Activated B cell treated with CpG ODN at 0.5 μM for 24 hours (primary cell): ENCODE data around the gene SLC38A11. TPM values are rescaled to one million over a fixed set of nuclear protein-coding genes. Genes with fewer than 3 reads are reported as not detected.
"Not testable (repeated sequence)": the region's sequence is repeated elsewhere in the genome, so short reads cannot be mapped to it uniquely, and the experiment has no call there.

ENCODE experiments used
- ATAC-seq: fragments of 200-7000 bp; cut with Tn5 transposase; one replicate; pipeline ENCODE4 v1.10.0; 2021; ENCODE audit warnings: low read depth, mild to moderate bottlenecking, moderate library complexity
- CTCF ChIA-PET: fragments of 350-600 bp; sonication (Branson Sonifier 250); formaldehyde crosslinking; loops from one replicate; lab custom pipeline; 2021; ENCODE audit warnings: antibody characterized with exemption; lab: Charles Lee
- POLR2A ChIA-PET: fragments of 350-600 bp; sonication (Branson Sonifier 250); formaldehyde crosslinking; loops from one replicate; lab custom pipeline; 2021; ENCODE audit warnings: antibody characterized with exemption; lab: Charles Lee
- DNase-seq: peaks from one replicate; pipeline ENCODE4 v3.0.0; 2022
- H3K27ac Mint-ChIP-seq: one replicate; pipeline ENCODE4 v1.8.0; 2020; ENCODE audit warnings: mixed read lengths
- H3K27me3 Mint-ChIP-seq: one replicate; pipeline ENCODE4 v1.8.0; 2021; ENCODE audit warnings: mixed read lengths
- H3K36me3 Mint-ChIP-seq: one replicate; pipeline ENCODE4 v1.8.0; 2021; ENCODE audit warnings: low read depth, mixed read lengths
- H3K4me1 Mint-ChIP-seq: one replicate; pipeline ENCODE4 v1.8.0; 2021; ENCODE audit warnings: mixed read lengths
- H3K4me3 Mint-ChIP-seq: one replicate; pipeline ENCODE4 v1.8.0; 2020; ENCODE audit warnings: mild to moderate bottlenecking, mixed read lengths
- H3K9me3 Mint-ChIP-seq: one replicate; pipeline ENCODE4 v1.8.0; 2020; ENCODE audit warnings: mixed read lengths
- CTCF ChIP-seq: fragments of 200-600 bp; IDR thresholded peaks from one replicate; pipeline ENCODE4 v1.8.0; 2022; ENCODE audit warnings: antibody characterized with exemption, mild to moderate bottlenecking
- intact Hi-C: fragments of 100-400 bp; cut with micrococcal nuclease; formaldehyde crosslinking; loops from one replicate; pipeline ENCODE4 v1.15.1; 2024
- total RNA-seq: library from RNA; stranded (reverse); gene quantifications from 2 replicates; pipeline ENCODE4 v1.2.3, GENCODE V29; 2022

SLC38A11 gene
- total RNA-seq, 1 donor from 2014 or later: 2.6 TPM

DNA sequence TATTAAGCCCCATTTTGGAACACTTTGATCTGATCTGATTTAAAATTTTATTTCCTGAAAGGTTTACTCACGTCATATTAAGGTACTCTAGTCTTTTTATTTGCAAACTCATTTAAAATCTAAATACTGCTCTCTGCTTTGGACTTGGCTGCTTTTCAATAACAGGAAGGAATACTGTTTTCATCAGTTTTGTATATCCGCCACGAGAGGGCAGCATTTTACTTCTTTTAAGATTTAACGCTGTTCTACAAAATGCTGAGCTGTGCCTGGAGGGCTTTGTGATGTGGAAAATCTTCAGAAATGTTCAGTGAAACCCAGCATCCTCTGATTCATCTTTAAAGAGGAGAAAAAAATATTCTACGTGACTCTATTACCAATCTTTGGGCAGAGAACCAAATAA is 37.5 kb upstream of the SLC38A11 start:
- Mint-ChIP-seq H3K4me1 (peaks cover 46% of the 10 kb centered on the region), H3K36me3 (no peaks in the 10 kb centered on the region), H3K4me3 (no peak overlapping the region), H3K9me3 (peaks cover 2% of the 10 kb centered on the region), H3K27ac (peak overlapping the region; percentile 83), H3K27me3 (no peaks in the 10 kb centered on the region)
- POLR2A ChIA-PET: interaction anchor here (0.7 to 1.7 kb wide), 3 partner anchors 151 to 231 kb away, joined by 3 to 6 read pairs (median 5); partner anchors contain the start of genes COBLL1 and SCN3A
- CTCF ChIA-PET: interaction anchor here (0.6 to 3.1 kb wide), 11 partner anchors 18 to 1136 kb away, joined by 3 to 25 read pairs (median 5); partner anchors contain the start of genes SCN1A and SCN3A
- intact Hi-C loops: loop anchor here (1.0 to 10.0 kb wide), 12 partner anchors 22 to 1392 kb away; partner anchors contain the start of genes COBLL1, SCN1A, SCN3A and TTC21B
- ATAC-seq: peak; percentile 58
- DNase-seq: no peak
- no peak for TF ChIP-seq CTCF

- intact Hi-C loops: loop anchor here (1.0 to 10.0 kb wide), 10 partner anchors 22 to 1393 kb away; partner anchors contain the start of genes COBLL1, SCN1A and TTC21B
- not testable (repeated sequence) for H3K9me3 Mint-ChIP-seq, H3K36me3 Mint-ChIP-seq, DNase-seq, H3K4me3 Mint-ChIP-seq, ATAC-seq, H3K27me3 Mint-ChIP-seq
- POLR2A ChIA-PET: interaction anchor here (1.7 kb wide), 1 partner anchor 231 kb away, joined by 5 read pairs; no protein-coding TSS in a partner anchor
- Mint-ChIP-seq H3K27ac (peak overlapping the region; percentile 83), H3K4me1 (peaks cover 51% of the 10 kb centered on the region)
- CTCF ChIA-PET: interaction anchor here (1.2 to 3.1 kb wide), 4 partner anchors 22 to 254 kb away, joined by 3 to 25 read pairs (median 14); partner anchors contain the start of gene SCN3A
Observed at GRCh38 chr2:164992093-164992454, 36.7 kb upstream of the SLC38A11 start.

DNA sequence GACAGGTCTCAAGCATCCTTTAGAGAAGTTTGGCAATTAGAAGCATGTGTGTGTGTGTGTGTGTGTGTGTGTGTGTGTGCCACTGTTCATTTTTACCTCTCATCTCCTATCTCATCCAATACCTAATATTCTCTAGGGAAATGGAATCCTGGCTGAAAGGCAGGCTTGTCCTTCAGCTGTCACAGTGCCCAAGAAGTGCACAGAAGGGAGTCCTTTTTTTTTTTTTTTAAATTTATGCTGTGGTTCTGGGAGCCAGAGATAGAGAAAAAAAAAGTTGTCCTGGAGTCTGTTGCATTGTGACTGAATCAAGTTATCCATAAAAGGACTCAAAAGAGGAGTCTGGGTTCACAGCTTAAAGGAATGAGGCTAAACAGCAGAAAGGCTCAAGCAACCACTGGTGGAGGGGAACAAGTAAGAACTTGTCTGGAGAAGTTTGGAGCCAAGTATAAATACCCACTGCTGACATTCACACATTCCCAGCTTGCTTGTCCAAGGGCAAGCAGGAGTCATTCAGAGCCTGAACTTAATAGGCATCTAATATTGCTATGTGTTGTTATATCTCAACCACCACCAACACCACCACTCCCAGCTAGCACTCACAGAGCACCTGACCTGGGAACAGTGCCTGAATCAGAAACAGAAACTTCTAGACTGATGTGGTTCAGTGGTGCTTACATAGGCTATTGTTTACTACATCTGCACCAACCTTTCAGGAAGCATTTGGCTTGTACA is 36.2 kb upstream of the SLC38A11 start:
- intact Hi-C loops: loop anchor here (1.0 to 10.0 kb wide), 10 partner anchors 21 to 1393 kb away; partner anchors contain the start of genes COBLL1, SCN1A and TTC21B
- not testable (repeated sequence) for H3K4me3 Mint-ChIP-seq, H3K9me3 Mint-ChIP-seq, H3K36me3 Mint-ChIP-seq, DNase-seq, H3K27me3 Mint-ChIP-seq
- peaks cover 56% of the 10 kb centered on the region for H3K4me1 Mint-ChIP-seq
- ChIA-PET POLR2A (interaction anchor here (1.7 kb wide), 1 partner anchor 230 kb away, joined by 5 read pairs; no protein-coding TSS in a partner anchor), CTCF (interaction anchor here (0.6 to 3.1 kb wide), 5 partner anchors 21 to 253 kb away, joined by 3 to 25 read pairs (median 7); partner anchors contain the start of gene SCN3A)
- H3K27ac Mint-ChIP-seq: peak overlapping the region; percentile 83
- ATAC-seq: peak; percentile 80

GRCh38 chr2:164990953-164991352 is 35.6 kb upstream of the SLC38A11 start:
- H3K9me3 Mint-ChIP-seq, H3K4me3 Mint-ChIP-seq: not testable (repeated sequence)
- CTCF ChIA-PET: interaction anchor here (0.6 to 1.6 kb wide), 3 partner anchors 21 to 26 kb away, joined by 3 to 7 read pairs (median 5); no protein-coding TSS in a partner anchor

GRCh38 chr2:164988805-164989204 is 33.5 kb upstream of the SLC38A11 start:
- POLR2A ChIA-PET, H3K27me3 Mint-ChIP-seq, ATAC-seq, H3K9me3 Mint-ChIP-seq, H3K36me3 Mint-ChIP-seq, intact Hi-C loops, DNase-seq, H3K4me3 Mint-ChIP-seq, CTCF ChIA-PET, H3K27ac Mint-ChIP-seq: not testable (repeated sequence)
- peaks cover 59% of the 10 kb centered on the region for H3K4me1 Mint-ChIP-seq

More at GRCh38 chr2:164990953-164991352, 35.6 kb upstream of the SLC38A11 start:
- peak overlapping the region; percentile 83 for H3K27ac Mint-ChIP-seq
- POLR2A ChIA-PET, DNase-seq, H3K36me3 Mint-ChIP-seq, ATAC-seq, H3K27me3 Mint-ChIP-seq: not testable (repeated sequence)
- H3K4me1 Mint-ChIP-seq: peaks cover 62% of the 10 kb centered on the region
- intact Hi-C loops: loop anchor here (5.0 to 10.0 kb wide), 5 partner anchors 149 to 1394 kb away; partner anchors contain the start of genes COBLL1 and TTC21B

GRCh38 chr2:164986027-164986426 is 30.7 kb upstream of the SLC38A11 start:
- H3K4me3 Mint-ChIP-seq, POLR2A ChIA-PET, intact Hi-C loops, H3K27ac Mint-ChIP-seq, CTCF ChIA-PET, H3K36me3 Mint-ChIP-seq, ATAC-seq, H3K9me3 Mint-ChIP-seq, DNase-seq, H3K27me3 Mint-ChIP-seq: not testable (repeated sequence)
- peaks cover 44% of the 10 kb centered on the region for H3K4me1 Mint-ChIP-seq

- Mint-ChIP-seq H3K27me3 (no peaks in the 10 kb centered on the region), H3K9me3 (no peaks in the 10 kb centered on the region), H3K4me3 (no peak overlapping the region), H3K4me1 (peaks cover 41% of the 10 kb centered on the region), H3K27ac (no peak overlapping the region), H3K36me3 (no peaks in the 10 kb centered on the region)
- no peak for ATAC-seq
- ChIA-PET POLR2A (no interaction called here), CTCF (no interaction called here)
- TF ChIP-seq CTCF: no peak
- no peak for DNase-seq
- intact Hi-C loops: no loop called here
Observed at GRCh38 chr2:164984428-164984827, 29.1 kb upstream of the SLC38A11 start.
